ENCODE measurements around the gene HMGN4.

HMGN4 gene

DNA sequence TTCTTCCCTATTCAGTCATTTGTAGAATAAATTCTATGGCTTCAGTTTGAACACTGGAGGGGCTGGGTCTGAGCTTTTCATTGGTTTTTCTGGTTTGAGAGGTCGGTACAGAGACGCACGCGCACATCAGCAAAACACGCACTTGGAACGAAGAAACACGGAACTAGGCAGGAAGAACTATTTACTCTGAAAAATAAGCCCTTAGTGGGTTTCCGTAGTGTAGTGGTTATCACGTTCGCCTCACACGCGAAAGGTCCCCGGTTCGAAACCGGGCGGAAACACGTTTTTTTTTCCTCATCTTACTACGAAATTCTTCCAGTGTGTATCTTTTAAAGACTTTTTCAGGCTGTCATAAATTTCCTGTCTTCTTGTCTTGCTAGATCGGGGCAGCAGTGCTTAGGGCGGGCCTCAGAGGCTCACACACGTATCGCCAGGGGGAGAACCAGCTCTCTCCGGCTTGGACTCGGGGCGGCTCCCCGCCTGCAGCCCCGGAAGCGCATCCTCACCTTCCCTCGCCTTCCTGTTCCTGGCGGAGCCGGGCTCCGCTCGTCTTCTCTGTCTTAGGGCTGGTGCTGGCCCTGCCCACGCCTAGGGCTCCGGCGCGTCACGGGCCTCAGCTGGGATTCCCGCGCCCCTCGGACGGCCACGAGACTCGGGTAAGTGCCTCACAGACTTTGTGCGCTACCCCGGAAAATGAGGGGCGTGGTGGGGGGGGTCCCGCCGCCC is at the start of gene HMGN4:
HMGN4 (plus strand) TSS at position 521 of the 726 bp plus-strand sequence. CDS start 6,841 bp downstream, outside the sequence.
- H3K4me1 ChIP-seq (ENCODE audit: low read length), result peaks cover 26% of the 10 kb centered on the region
- H3K9ac ChIP-seq (ENCODE audit: low read length), result peak within 1 kb of the TSS; percentile 91
- peak; percentile 90 for DNase-seq
- H3K27me3 ChIP-seq (replicated peaks; ENCODE audit: insufficient read depth, low read length), result no peaks in the 10 kb centered on the region
- peak within 1 kb of the TSS; percentile 96 for H3K4me3 ChIP-seq (ENCODE audit: low read length)
- H3K9me3 ChIP-seq (replicated peaks; ENCODE audit: insufficient read depth, low read length), result no peaks in the 10 kb centered on the region
- peak within 1 kb of the TSS; percentile 96 for H3K27ac ChIP-seq (ENCODE audit: low read length)
- peaks cover 46% of the 10 kb centered on the region for H3K79me2 ChIP-seq (ENCODE audit: low read length)
- no peaks in the 10 kb centered on the region for H4K20me1 ChIP-seq (ENCODE audit: insufficient read depth, low read length)
- H2AFZ ChIP-seq (ENCODE audit: low read length), result peak within 1 kb of the TSS; percentile 78
- H3K36me3 ChIP-seq (replicated peaks; ENCODE audit: insufficient read depth, low read length), result no peaks in the 10 kb centered on the region
- H3F3A ChIP-seq (ENCODE audit: insufficient read depth, low read length), result peaks cover 50% of the 10 kb centered on the region
- H3K4me2 ChIP-seq (ENCODE audit: low read depth, low read length), result peak within 1 kb of the TSS; percentile 97
- TF ChIP-seq, protein P1, sequence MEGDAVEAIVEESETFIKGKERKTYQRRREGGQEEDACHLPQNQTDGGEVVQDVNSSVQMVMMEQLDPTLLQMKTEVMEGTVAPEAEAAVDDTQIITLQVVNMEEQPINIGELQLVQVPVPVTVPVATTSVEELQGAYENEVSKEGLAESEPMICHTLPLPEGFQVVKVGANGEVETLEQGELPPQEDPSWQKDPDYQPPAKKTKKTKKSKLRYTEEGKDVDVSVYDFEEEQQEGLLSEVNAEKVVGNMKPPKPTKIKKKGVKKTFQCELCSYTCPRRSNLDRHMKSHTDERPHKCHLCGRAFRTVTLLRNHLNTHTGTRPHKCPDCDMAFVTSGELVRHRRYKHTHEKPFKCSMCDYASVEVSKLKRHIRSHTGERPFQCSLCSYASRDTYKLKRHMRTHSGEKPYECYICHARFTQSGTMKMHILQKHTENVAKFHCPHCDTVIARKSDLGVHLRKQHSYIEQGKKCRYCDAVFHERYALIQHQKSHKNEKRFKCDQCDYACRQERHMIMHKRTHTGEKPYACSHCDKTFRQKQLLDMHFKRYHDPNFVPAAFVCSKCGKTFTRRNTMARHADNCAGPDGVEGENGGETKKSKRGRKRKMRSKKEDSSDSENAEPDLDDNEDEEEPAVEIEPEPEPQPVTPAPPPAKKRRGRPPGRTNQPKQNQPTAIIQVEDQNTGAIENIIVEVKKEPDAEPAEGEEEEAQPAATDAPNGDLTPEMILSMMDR (IDR thresholded peaks at IDR 0.05; ENCODE audit: low read length), result peak; percentile 8; the same call in 1 of the 2 replicates
- TF ChIP-seq EZH2phosphoT487 (IDR thresholded peaks at IDR 0.05; ENCODE audit: low read length) (no peak), EZH2 (optimal IDR thresholded peaks at IDR 0.05; ENCODE audit: low read depth, low read length) (no peak)
- H3K9me2 ChIP-seq (replicated peaks; ENCODE audit: insufficient read depth, low read length), result no peaks in the 10 kb centered on the region

DNA sequence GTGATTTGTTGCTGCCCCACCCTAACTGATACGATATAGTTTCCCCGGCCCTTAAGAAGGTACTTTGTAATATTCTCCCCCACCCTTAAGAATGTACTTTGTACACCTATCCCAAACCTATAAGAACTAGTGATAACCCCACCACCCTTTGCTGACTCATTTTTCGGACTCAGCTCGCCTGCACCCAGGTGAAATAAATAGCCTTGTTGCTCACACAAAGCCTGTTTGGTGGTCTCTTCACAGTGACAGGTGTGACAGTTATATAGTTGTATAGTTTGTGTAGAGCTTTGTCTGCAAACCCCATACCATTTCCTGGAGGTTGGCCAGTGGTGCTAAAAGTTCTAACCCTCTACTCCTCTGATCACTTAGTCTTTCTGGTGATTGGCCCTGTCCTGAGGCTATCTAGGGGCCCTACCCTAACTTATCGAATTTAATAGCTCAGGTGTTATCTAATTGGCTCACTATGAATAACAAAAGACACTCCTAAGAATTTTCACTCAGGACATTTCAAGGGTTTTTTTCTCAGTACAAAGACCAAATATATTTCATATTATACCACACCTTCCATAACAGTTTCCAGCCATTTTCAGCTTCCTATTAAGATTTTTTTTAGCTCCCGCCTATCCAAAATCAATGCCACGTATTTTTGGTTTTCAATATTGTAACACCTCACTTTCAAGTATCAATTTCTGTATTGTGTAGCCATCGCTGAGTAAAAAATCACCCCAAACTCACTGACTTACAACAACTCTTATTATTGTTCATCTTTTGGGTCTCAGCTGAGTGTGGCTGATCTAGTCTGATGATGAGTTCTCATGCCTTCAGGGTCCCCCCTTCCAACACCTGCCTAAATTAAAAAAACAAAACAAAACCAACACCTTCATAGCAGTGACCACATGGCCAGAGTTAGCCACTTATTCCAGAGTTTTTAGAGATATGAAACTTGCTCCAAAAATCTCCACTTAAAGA is 47.9 kb upstream of the HMGN4 start:
- Histone ChIP-seq H3K4me1 (ENCODE audit: low read length) (peaks cover 16% of the 10 kb centered on the region), H3F3A (ENCODE audit: insufficient read depth, low read length) (no peaks in the 10 kb centered on the region), H3K4me2 (ENCODE audit: low read depth, low read length) (no peak overlapping the region), H2AFZ (ENCODE audit: low read length) (no peak overlapping the region), H3K9ac (ENCODE audit: low read length) (no peak overlapping the region), H3K4me3 (ENCODE audit: low read length) (no peak overlapping the region), H3K27ac (ENCODE audit: low read length) (no peak overlapping the region), H3K9me3 (replicated peaks; ENCODE audit: insufficient read depth, low read length) (no peaks in the 10 kb centered on the region), H4K20me1 (ENCODE audit: insufficient read depth, low read length) (no peaks in the 10 kb centered on the region), H3K9me2 (replicated peaks; ENCODE audit: insufficient read depth, low read length) (no peaks in the 10 kb centered on the region), H3K27me3 (replicated peaks; ENCODE audit: insufficient read depth, low read length) (no peaks in the 10 kb centered on the region), H3K79me2 (ENCODE audit: low read length) (no peaks in the 10 kb centered on the region), H3K36me3 (replicated peaks; ENCODE audit: insufficient read depth, low read length) (no peaks in the 10 kb centered on the region)
- DNase-seq, result no peak
- TF ChIP-seq EZH2phosphoT487 (IDR thresholded peaks at IDR 0.05; ENCODE audit: low read length) (no peak), EZH2 (optimal IDR thresholded peaks at IDR 0.05; ENCODE audit: low read depth, low read length) (no peak)
- TF ChIP-seq, protein P1 (IDR thresholded peaks at IDR 0.05; ENCODE audit: low read length), result no peak

GRCh38 chr6:26491604-26492003 is 46.6 kb upstream of the HMGN4 start:
- no peaks in the 10 kb centered on the region for H3K27me3 ChIP-seq (replicated peaks; ENCODE audit: insufficient read depth, low read length)
- H3K36me3 ChIP-seq (replicated peaks; ENCODE audit: insufficient read depth, low read length), result no peaks in the 10 kb centered on the region
- H3K9me3 ChIP-seq (replicated peaks; ENCODE audit: insufficient read depth, low read length), result no peaks in the 10 kb centered on the region
- H4K20me1 ChIP-seq (ENCODE audit: insufficient read depth, low read length), result no peaks in the 10 kb centered on the region
- H3K79me2 ChIP-seq (ENCODE audit: low read length), result no peaks in the 10 kb centered on the region
- H3K4me1 ChIP-seq (ENCODE audit: low read length), result peaks cover 16% of the 10 kb centered on the region
- no peaks in the 10 kb centered on the region for H3F3A ChIP-seq (ENCODE audit: insufficient read depth, low read length)
- H3K4me2 ChIP-seq (ENCODE audit: low read depth, low read length), result no peak overlapping the region
- no peak overlapping the region for H3K4me3 ChIP-seq (ENCODE audit: low read length)
- H3K27ac ChIP-seq (ENCODE audit: low read length), result no peak overlapping the region
- TF ChIP-seq, protein P1 (IDR thresholded peaks at IDR 0.05; ENCODE audit: low read length), result no peak
- TF ChIP-seq EZH2 (optimal IDR thresholded peaks at IDR 0.05; ENCODE audit: low read depth, low read length) (no peak), EZH2phosphoT487 (IDR thresholded peaks at IDR 0.05; ENCODE audit: low read length) (no peak)
- no peaks in the 10 kb centered on the region for H3K9me2 ChIP-seq (replicated peaks; ENCODE audit: insufficient read depth, low read length)
- no peak overlapping the region for H2AFZ ChIP-seq (ENCODE audit: low read length)
- no peak for DNase-seq
- H3K9ac ChIP-seq (ENCODE audit: low read length), result no peak overlapping the region
